Lung (tissue), 12 donors: Measurements from ENCODE around the gene TSC22D1. TPM values are rescaled to one million over a fixed set of nuclear protein-coding genes. Genes with fewer than 3 reads are reported as not detected.
"Not testable (repeated sequence)": the region's sequence is repeated elsewhere in the genome, so short reads cannot be mapped to it uniquely, and the experiment has no call there.

Experiments used
- ATAC-seq: fragments of 200-7000 bp; cut with Tn5 transposase; one replicate; pipeline ENCODE4 v1.9.1; 2020; ENCODE audit warnings: moderate number of reproducible peaks; ENCODE audit not compliant: insufficient read depth, low FRiP score
- DNase-seq, 3 donors: peaks; one replicate each; pipeline ENCODE4 v3.0.0-alpha.2; 2013 to 2017
- H3K27ac ChIP-seq, 2 donors: one replicate each; pipeline ENCODE4 v1.5.1; 2013; ENCODE audit warnings: mild to moderate bottlenecking in 2 of 2, moderate library complexity in 2 of 2, control low read depth in 1 of 2, inconsistent platforms in 1 of 2, low read depth in 1 of 2, low read length in 1 of 2
- H3K27me3 ChIP-seq, 3 donors: one replicate each; pipeline ENCODE4 v1.5.1; 2013; ENCODE audit warnings: low read length in 2 of 3; ENCODE audit not compliant: control insufficient read depth in 3 of 3, insufficient read depth in 3 of 3
- H3K36me3 ChIP-seq, 4 donors: one replicate each; pipeline ENCODE4 v1.5.1; 2013; ENCODE audit warnings: low read length in 4 of 4, mild to moderate bottlenecking in 1 of 4, moderate library complexity in 1 of 4; ENCODE audit not compliant: control insufficient read depth in 4 of 4, insufficient read depth in 4 of 4
- H3K4me1 ChIP-seq, 5 donors: one replicate each; pipeline ENCODE4 v1.5.1; 2013; ENCODE audit warnings: low read length in 5 of 5, mild to moderate bottlenecking in 2 of 5, moderate library complexity in 1 of 5; ENCODE audit not compliant: control insufficient read depth in 5 of 5, insufficient read depth in 5 of 5
- H3K4me3 ChIP-seq: one replicate; pipeline ENCODE4 v1.5.1; 2013; ENCODE audit warnings: mild to moderate bottlenecking, control low read depth, moderate library complexity
- H3K9ac ChIP-seq, 2 donors: one replicate each; pipeline ENCODE4 v1.5.1; 2013; ENCODE audit warnings: low read length in 2 of 2, control low read depth in 1 of 2; ENCODE audit not compliant: insufficient read depth in 1 of 2
- H3K9me3 ChIP-seq, 4 donors: one replicate each; pipeline ENCODE4 v1.5.1; 2013; ENCODE audit warnings: low read length in 3 of 4, mild to moderate bottlenecking in 1 of 4, moderate library complexity in 1 of 4; ENCODE audit not compliant: control insufficient read depth in 4 of 4, insufficient read depth in 3 of 4
- WGBS, 2 donors: extraction: QIAGEN DNeasy Blood & Tissue Kit; methylation state at CpG; one replicate each; pipeline ENCODE4 v1.1.7; 2013; 5-methylcytosine and 5-hydroxymethylcytosine counted together
- polyA plus RNA-seq, 2 donors: library from polyadenylated mRNA; stranded (reverse); fragments of 200-250 nt; gene quantifications; one replicate each; pipeline ENCODE4 v1.2.1, GENCODE V29; 2013
- total RNA-seq, 2 donors: library from RNA; depleted of rRNA in 1 of 2; stranded (reverse); fragments of >200 nt in 1 of 2; gene quantifications; one replicate each; pipeline ENCODE4 v1.2.1, GENCODE V29; 2014 to 2021
- TF ChIP-seq, protein P1 (sequence below): IDR thresholded peaks from 2 replicates; pipeline ENCODE4 v1.5.1; 2012; ENCODE audit warnings: mild to moderate bottlenecking; ENCODE audit errors: control extremely low read depth, extremely low read depth
- donor health status: control.
- donor health status: control.
- donor health status: Bipolar disorder and iron deficiency.
- donor health status: healthy.
- donor health status: DM: yes; HTN: yes; CAD: no.

TSC22D1 gene
- total and polyA plus RNA-seq, 4 donors = 77.0 to 179 (median 123) TPM

DNA sequence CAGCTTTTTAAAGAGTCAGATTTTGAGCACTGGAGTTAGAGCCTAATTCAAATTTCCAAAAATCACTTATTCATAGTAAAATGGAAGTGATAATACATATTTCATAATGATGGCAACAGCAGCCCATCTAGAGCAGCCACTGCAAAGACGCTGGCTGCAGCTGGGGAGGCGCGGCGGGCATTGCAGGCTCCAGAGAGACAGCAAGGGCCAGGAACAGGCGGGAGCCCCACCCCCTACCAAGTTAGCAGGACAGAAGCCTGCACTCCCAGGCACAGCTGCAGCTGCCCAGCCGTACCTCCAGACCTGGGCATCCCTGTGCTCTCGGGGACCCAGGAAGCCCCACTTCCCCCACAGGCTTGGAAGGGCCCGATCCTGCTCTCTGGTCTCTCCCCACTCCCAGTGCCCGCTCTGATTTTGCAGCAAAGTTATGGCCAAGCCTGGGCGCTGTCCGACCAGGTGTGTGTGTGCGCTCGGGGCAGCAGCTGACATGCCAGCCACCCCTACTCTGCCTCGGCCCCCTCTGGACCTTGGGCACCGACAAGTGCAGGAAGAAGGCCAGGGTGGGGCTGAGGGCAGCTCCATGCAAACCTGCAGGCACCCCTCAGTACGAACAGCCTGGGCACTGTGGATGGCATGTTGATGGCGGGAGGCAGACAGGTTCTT is 117.7 kb downstream of the TSC22D1 start:
- TF ChIP-seq, protein P1, sequence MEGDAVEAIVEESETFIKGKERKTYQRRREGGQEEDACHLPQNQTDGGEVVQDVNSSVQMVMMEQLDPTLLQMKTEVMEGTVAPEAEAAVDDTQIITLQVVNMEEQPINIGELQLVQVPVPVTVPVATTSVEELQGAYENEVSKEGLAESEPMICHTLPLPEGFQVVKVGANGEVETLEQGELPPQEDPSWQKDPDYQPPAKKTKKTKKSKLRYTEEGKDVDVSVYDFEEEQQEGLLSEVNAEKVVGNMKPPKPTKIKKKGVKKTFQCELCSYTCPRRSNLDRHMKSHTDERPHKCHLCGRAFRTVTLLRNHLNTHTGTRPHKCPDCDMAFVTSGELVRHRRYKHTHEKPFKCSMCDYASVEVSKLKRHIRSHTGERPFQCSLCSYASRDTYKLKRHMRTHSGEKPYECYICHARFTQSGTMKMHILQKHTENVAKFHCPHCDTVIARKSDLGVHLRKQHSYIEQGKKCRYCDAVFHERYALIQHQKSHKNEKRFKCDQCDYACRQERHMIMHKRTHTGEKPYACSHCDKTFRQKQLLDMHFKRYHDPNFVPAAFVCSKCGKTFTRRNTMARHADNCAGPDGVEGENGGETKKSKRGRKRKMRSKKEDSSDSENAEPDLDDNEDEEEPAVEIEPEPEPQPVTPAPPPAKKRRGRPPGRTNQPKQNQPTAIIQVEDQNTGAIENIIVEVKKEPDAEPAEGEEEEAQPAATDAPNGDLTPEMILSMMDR = no peak
- Histone ChIP-seq H3K36me3 (no peaks in the 10 kb centered on the region), H3K27ac (no peak overlapping the region), H3K27me3 (no peaks in the 10 kb centered on the region), H3K9me3 (peaks cover 0 to 2% (median 0%) of the 10 kb centered on the region in 4 donors), H3K9ac (no peak overlapping the region), H3K4me1 (peaks cover 0 to 2% (median 0%) of the 10 kb centered on the region in 5 donors), H3K4me3 (no peak overlapping the region)
- WGBS, 2 donors = 97% methylated on average over 17 of the region's 17 CpGs
- DNase-seq (no peak), ATAC-seq (no peak)

DNA sequence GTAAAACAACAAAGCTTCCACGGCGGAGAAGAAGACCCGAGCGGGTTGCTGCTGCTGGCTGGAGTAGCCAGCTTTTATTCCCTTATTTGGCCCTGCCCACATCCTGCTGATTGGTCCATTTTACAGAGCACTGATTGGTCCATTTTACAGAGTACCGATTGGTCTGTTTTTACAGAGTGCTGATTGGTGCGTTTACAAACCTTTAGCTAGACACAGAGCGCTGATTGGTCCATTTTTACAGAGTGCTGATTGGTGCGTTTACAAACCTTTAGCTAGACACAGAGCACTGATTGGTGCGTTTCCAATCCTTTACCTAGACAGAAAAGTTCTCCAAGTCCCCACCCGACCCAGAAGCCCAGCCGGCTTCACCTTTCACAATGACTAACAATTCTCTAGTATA is 119.9 kb downstream of the TSC22D1 start:
- not testable (repeated sequence) for H3K9ac ChIP-seq, DNase-seq, H3K4me3 ChIP-seq, H3K27ac ChIP-seq, H3K36me3 ChIP-seq, H3K27me3 ChIP-seq, ATAC-seq, H3K9me3 ChIP-seq
- WGBS, 2 donors = 97% methylated on average over 11 of the region's 11 CpGs
- peaks cover 0 to 12% (median 2%) of the 10 kb centered on the region in 5 donors for H3K4me1 ChIP-seq

DNA sequence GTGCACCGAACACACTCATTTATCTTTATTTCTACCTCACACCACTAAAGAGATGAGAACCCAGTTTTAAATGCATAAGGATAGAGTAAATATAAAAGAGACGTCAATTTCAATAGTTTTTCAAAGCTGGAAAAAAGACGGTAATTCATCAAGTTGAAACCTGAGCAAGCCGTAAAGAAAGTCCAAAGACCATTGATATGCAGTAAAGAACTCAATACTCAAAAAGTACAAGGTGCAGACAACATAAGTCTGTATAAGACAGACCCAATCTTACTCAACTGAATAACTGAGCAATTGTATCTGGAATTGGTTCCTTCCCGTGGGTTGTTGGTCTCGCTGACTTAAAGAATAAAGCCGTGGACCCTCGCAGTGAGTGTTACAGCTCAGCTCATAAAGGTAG is 120.4 kb downstream of the TSC22D1 start:
- Histone ChIP-seq H3K36me3 (no peaks in the 10 kb centered on the region), H3K4me3 (no peak overlapping the region), H3K9me3 (peaks cover 0 to 2% (median 0%) of the 10 kb centered on the region in 4 donors), H3K27me3 (no peaks in the 10 kb centered on the region), H3K4me1 (peaks cover 0 to 16% (median 2%) of the 10 kb centered on the region in 5 donors), H3K9ac (no peak overlapping the region), H3K27ac (no peak overlapping the region)
- ATAC-seq = no peak
- TF ChIP-seq, protein P1 = no peak
- 97 to 98% methylated on average over 8 of the region's 8 CpGs for WGBS, 2 donors
- DNase-seq = no peak

DNA sequence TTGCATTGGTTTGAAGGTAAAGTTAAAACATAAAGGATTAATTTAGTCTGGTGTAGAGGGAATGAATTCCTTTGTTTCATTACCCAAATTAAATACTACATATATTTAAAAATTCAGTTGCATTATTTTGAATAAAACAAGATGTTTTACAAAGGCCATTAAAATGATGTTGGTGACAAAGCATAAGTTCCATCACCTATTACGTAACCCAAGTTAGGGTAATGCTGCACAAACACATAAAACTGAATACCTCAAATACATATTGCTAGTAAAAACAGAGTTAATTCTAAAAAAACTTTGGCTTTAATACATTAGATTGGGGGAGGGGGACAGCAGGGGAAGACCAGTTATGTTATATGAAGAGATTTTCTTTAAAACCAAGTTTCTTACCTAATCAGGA is 122.2 kb downstream of the TSC22D1 start:
- Histone ChIP-seq H3K4me1 (peaks cover 0 to 17% (median 0%) of the 10 kb centered on the region in 5 donors), H3K4me3 (no peak overlapping the region), H3K9me3 (no peaks in the 10 kb centered on the region), H3K27me3 (no peaks in the 10 kb centered on the region), H3K36me3 (no peaks in the 10 kb centered on the region), H3K9ac (no peak overlapping the region), H3K27ac (no peak overlapping the region)
- DNase-seq (no peak), ATAC-seq (no peak)
- TF ChIP-seq, protein P1 = no peak
- 91 to 97% methylated on average over 1 of the region's 1 CpG for WGBS, 2 donors
